H1 (cell line): ENCODE results near the gene QRICH2. TPM values are rescaled to one million over a fixed set of nuclear protein-coding genes. Genes with fewer than 3 reads are reported as not detected.

ENCODE experiments used
- CTCF ChIA-PET: fragments of 300-600 bp; sonication (Branson Sonifier 250); formaldehyde crosslinking; loops from one replicate; lab custom pipeline; 2021; ENCODE audit not compliant: partially characterized antibody; lab: Charles Lee
- POLR2A ChIA-PET: fragments of 300-600 bp; sonication (Branson Sonifier 250); formaldehyde crosslinking; loops from one replicate; lab custom pipeline; 2021; ENCODE audit warnings: inconsistent platforms; ENCODE audit not compliant: partially characterized antibody; lab: Charles Lee
- DNase-seq, 2 experiments: peaks; one replicate each; pipeline versions ENCODE4 v3.0.0 to v3.0.0-alpha.2; 2010 to 2022; ENCODE audit warnings: low spot score in 2 of 2, low read depth in 1 of 2, mixed read lengths in 1 of 2
- FAIRE-seq: peaks from 2 replicates; lab custom pipeline; 2011; peaks lifted over from hg19 to GRCh38; lab: Jason Lieb, UNC
- H2AFZ ChIP-seq: 2 replicates; pipeline ENCODE4 v1.8.1; 2012; ENCODE audit warnings: low read length, inconsistent platforms
- H2AK5ac ChIP-seq: 2 replicates; pipeline ENCODE4 v1.6.1; 2013; ENCODE audit warnings: low read depth, low read length
- H2BK120ac ChIP-seq: replicated peaks from 2 replicates; pipeline ENCODE3; 2013; ENCODE audit warnings: low read depth, low read length, inconsistent platforms
- H2BK12ac ChIP-seq: 2 replicates; pipeline ENCODE4 v1.6.1; 2013; ENCODE audit warnings: low read depth, low read length
- H2BK15ac ChIP-seq: 2 replicates; pipeline ENCODE4 v1.6.1; 2013; ENCODE audit warnings: low read length
- H2BK20ac ChIP-seq: 2 replicates; pipeline ENCODE4 v1.6.1; 2013; ENCODE audit warnings: low read length
- H2BK5ac ChIP-seq: 2 replicates; pipeline ENCODE4 v1.6.1; 2013; ENCODE audit warnings: low read depth, low read length
- H3K14ac ChIP-seq: 2 replicates; pipeline ENCODE4 v1.6.1; 2013; ENCODE audit warnings: inconsistent platforms; ENCODE audit not compliant: insufficient read length
- H3K18ac ChIP-seq: 2 replicates; pipeline ENCODE4 v1.6.1; 2013; ENCODE audit warnings: low read length; ENCODE audit errors: extremely low read depth
- H3K23ac ChIP-seq: 2 replicates; pipeline ENCODE4 v1.6.1; 2013; ENCODE audit warnings: inconsistent platforms; ENCODE audit not compliant: insufficient read length
- H3K23me2 ChIP-seq: 2 replicates; pipeline ENCODE4 v1.6.1; 2013; ENCODE audit warnings: low read depth, low read length
- H3K27ac ChIP-seq: 2 replicates; pipeline ENCODE4 v1.6.1; 2011; ENCODE audit warnings: low read depth, low read length, inconsistent platforms
- H3K27me3 ChIP-seq, 4 experiments: replicated peaks in 1 of 4; 1 replicate in 1 of 4; 2 replicates in 3 of 4; pipeline versions ENCODE4 v1.6.1 to v1.8.1; 2011 to 2013; ENCODE audit warnings: low read length in 3 of 4, mild to moderate bottlenecking in 3 of 4, inconsistent platforms in 2 of 4, mixed read lengths in 2 of 4, moderate library complexity in 1 of 4; ENCODE audit not compliant: control insufficient read depth in 3 of 4, insufficient read depth in 3 of 4; ENCODE audit errors: extremely low read depth in 1 of 4
- H3K36me3 ChIP-seq, 4 experiments: 2 replicates each; pipeline versions ENCODE4 v1.6.1 to v1.8.1; 2011 to 2013; ENCODE audit warnings: mild to moderate bottlenecking in 4 of 4, low read length in 3 of 4, moderate library complexity in 2 of 4, control low read depth in 1 of 4, inconsistent platforms in 1 of 4; ENCODE audit not compliant: insufficient read depth in 4 of 4, control insufficient read depth in 2 of 4
- H3K4ac ChIP-seq: replicated peaks from 2 replicates; pipeline ENCODE3; 2013; ENCODE audit warnings: low read length, low read depth, mixed read lengths, inconsistent platforms; ENCODE audit not compliant: insufficient read length
- H3K4me1 ChIP-seq, 4 experiments: replicated peaks in 1 of 4; 1 replicate in 1 of 4; 2 replicates in 3 of 4; pipeline versions ENCODE4 v1.6.1 to v1.8.1; 2011 to 2013; ENCODE audit warnings: low read length in 3 of 4, inconsistent platforms in 2 of 4, mixed read lengths in 1 of 4; ENCODE audit not compliant: insufficient read depth in 4 of 4, control insufficient read depth in 3 of 4
- H3K4me2 ChIP-seq, 2 experiments: 2 replicates each; pipeline versions ENCODE4 v1.6.1 to v1.8.1; 2011 to 2013; ENCODE audit warnings: low read depth in 2 of 2, low read length in 2 of 2, control low read depth in 1 of 2, inconsistent platforms in 1 of 2, mild to moderate bottlenecking in 1 of 2; ENCODE audit not compliant: insufficient read depth in 1 of 2
- H3K4me3 ChIP-seq, 4 experiments: fragments of 200-600, 300-600 bp in 1 of 4; sonication (generic), shearing (Covaris generic), sonication (Bioruptor Twin) in 1 of 4; 2 replicates each; pipeline versions ENCODE4 v1.5.1 to v1.8.1; 2011 to 2016; ENCODE audit warnings: low read length in 4 of 4, low read depth in 3 of 4, control low read depth in 2 of 4, inconsistent platforms in 2 of 4, mild to moderate bottlenecking in 2 of 4, mixed read lengths in 1 of 4, moderate library complexity in 1 of 4; ENCODE audit not compliant: insufficient read depth in 2 of 4; ENCODE audit errors: extremely low read depth in 1 of 4
- H3K56ac ChIP-seq: replicated peaks from 2 replicates; pipeline ENCODE3; 2013; ENCODE audit warnings: low read depth, mild to moderate bottlenecking, mixed read lengths, low read length, inconsistent platforms; ENCODE audit not compliant: insufficient read length
- H3K79me1 ChIP-seq: 2 replicates; pipeline ENCODE4 v1.6.1; 2013; ENCODE audit warnings: low read depth, low read length, control low read depth
- H3K79me2 ChIP-seq, 2 experiments: 2 replicates each; pipeline versions ENCODE4 v1.6.1 to v1.8.1; 2012 to 2013; ENCODE audit warnings: low read length in 2 of 2, mild to moderate bottlenecking in 2 of 2, inconsistent platforms in 1 of 2; ENCODE audit not compliant: insufficient read depth in 2 of 2, control insufficient read depth in 1 of 2
- H3K9ac ChIP-seq, 4 experiments: replicated peaks in 1 of 4; 1 replicate in 1 of 4; 2 replicates in 3 of 4; pipeline versions ENCODE4 v1.6.1 to v1.8.1; 2011 to 2013; ENCODE audit warnings: low read depth in 3 of 4, low read length in 3 of 4, control low read depth in 2 of 4, mild to moderate bottlenecking in 2 of 4, moderate library complexity in 2 of 4, inconsistent platforms in 1 of 4; ENCODE audit errors: extremely low read depth in 1 of 4
- H3K9me3 ChIP-seq, 2 experiments: 2 replicates each; pipeline versions ENCODE4 v1.6.1 to v1.8.1; 2012 to 2013; ENCODE audit warnings: mild to moderate bottlenecking in 2 of 2, moderate library complexity in 2 of 2, control low read depth in 1 of 2, inconsistent platforms in 1 of 2, low read depth in 1 of 2, low read length in 1 of 2, mixed read lengths in 1 of 2; ENCODE audit not compliant: insufficient read depth in 2 of 2
- H4K20me1 ChIP-seq, 2 experiments: replicated peaks in 1 of 2; 2 replicates each; pipeline versions ENCODE3 to v1.8.1; 2011 to 2013; ENCODE audit warnings: inconsistent platforms in 2 of 2, low read length in 2 of 2, mild to moderate bottlenecking in 1 of 2; ENCODE audit not compliant: insufficient read depth in 2 of 2, control insufficient read depth in 1 of 2
- H4K5ac ChIP-seq: 2 replicates; pipeline ENCODE4 v1.6.1; 2013; ENCODE audit warnings: low read length, low read depth, mixed read lengths, inconsistent platforms; ENCODE audit not compliant: insufficient read length
- H4K8ac ChIP-seq: 2 replicates; pipeline ENCODE4 v1.8.0; 2013; ENCODE audit warnings: mild to moderate bottlenecking, moderate library complexity, low read length, inconsistent platforms; ENCODE audit not compliant: insufficient read depth; ENCODE audit errors: extremely low read depth
- H4K91ac ChIP-seq: replicated peaks from 2 replicates; pipeline ENCODE3; 2013; ENCODE audit warnings: low read length, mixed read lengths, inconsistent platforms; ENCODE audit not compliant: insufficient read length
- CBX8 ChIP-seq: fragments of 300-800, 300-1000 bp; sonication (generic); IDR thresholded peaks from 2 replicates; pipeline ENCODE4 v1.7.1; 2016; ENCODE audit warnings: low read depth, low read length, borderline replicate concordance
- CREB1 ChIP-seq: IDR thresholded peaks from 2 replicates; pipeline ENCODE4 v1.6.1; 2012; ENCODE audit warnings: inconsistent platforms
- E2F6 ChIP-seq: IDR thresholded peaks from 2 replicates; pipeline ENCODE4 v1.6.1; 2012; ENCODE audit warnings: inconsistent platforms
- EGR1 ChIP-seq: IDR thresholded peaks from 2 replicates; pipeline ENCODE4 v1.6.1; 2011; ENCODE audit warnings: low read depth, low read length, borderline replicate concordance
- FOSL1 ChIP-seq: IDR thresholded peaks from 2 replicates; pipeline ENCODE4 v1.6.1; 2011; ENCODE audit warnings: mild to moderate bottlenecking, low read depth, low read length, moderate library complexity; ENCODE audit not compliant: insufficient read depth
- POLR2A ChIP-seq, 2 experiments: IDR thresholded peaks; 1 replicate in 1 of 2; 2 replicates in 1 of 2; pipeline ENCODE4 v1.6.1; 2011; ENCODE audit warnings: low read depth in 2 of 2, low read length in 2 of 2, mild to moderate bottlenecking in 2 of 2; ENCODE audit errors: control extremely low read depth in 1 of 2
- RAD21 ChIP-seq, 2 experiments: IDR thresholded peaks in 1 of 2; conservative IDR thresholded peaks in 1 of 2; 2 replicates each; pipeline ENCODE4 v1.6.1; 2011; ENCODE audit warnings: low read depth in 2 of 2, low read length in 2 of 2, improper control_type of control experiment in 1 of 2, inconsistent platforms in 1 of 2, mild to moderate bottlenecking in 1 of 2, moderate library complexity in 1 of 2
- RBBP5 ChIP-seq: IDR thresholded peaks from 2 replicates; pipeline ENCODE4 v1.7.1; 2012; ENCODE audit warnings: low read depth, mild to moderate bottlenecking, inconsistent platforms, low read length, moderate library complexity, borderline replicate concordance
- RFX5 ChIP-seq: IDR thresholded peaks from 2 replicates; pipeline ENCODE4 v1.6.1; 2011; ENCODE audit warnings: low read depth, low read length, improper control_type of control experiment, borderline replicate concordance
- WGBS, 2 experiments: shearing (Covaris generic) in 1 of 2; methylation state at CpG; one replicate each; pipeline versions ENCODE4 v1.1.6 to v1.1.7; 2013 to 2015; ENCODE audit warnings: low lambda C conversion rate in 2 of 2, mixed read lengths in 2 of 2, inconsistent platforms in 1 of 2, low coverage in 1 of 2, missing lambda C conversion rate in 1 of 2; ENCODE audit not compliant: insufficient replicate concordance in 2 of 2, insufficient coverage in 1 of 2, insufficient read length in 1 of 2; ENCODE audit errors: extremely low coverage in 1 of 2, missing lambda C conversion rate in 1 of 2; 5-methylcytosine and 5-hydroxymethylcytosine counted together
- polyA plus RNA-seq, 7 experiments: library from polyadenylated mRNA; depleted of rRNA in 3 of 7; stranded (reverse) in 5 of 7; unstranded in 2 of 7; fragments of >200 nt in 5 of 7; fragments of 200-250 nt in 2 of 7; gene quantifications; 1 replicate in 5 of 7; 2 replicates in 1 of 7; 4 replicates in 1 of 7; pipeline versions ENCODE4 v1.2.1 to v1.2.3, GENCODE V29; 2011 to 2013; ENCODE audit warnings: missing spikeins in 2 of 7, mixed read lengths in 2 of 7
- total RNA-seq: library from RNA; stranded (reverse); fragmentation: NEBNext Ultra II Directional; extraction: Animal tissue kit (Norgen Biotek cat#: 25700); gene quantifications from 2 replicates; pipeline ENCODE4 v1.2.1, GENCODE V29; 2021
- TF ChIP-seq, protein P1 (sequence below): IDR thresholded peaks from 2 replicates; pipeline ENCODE4 v1.6.1; 2011; ENCODE audit warnings: low read length, improper control_type of control experiment

QRICH2 gene
- total and polyA plus RNA-seq, 2 of the 8 experiments (the other 6 are each of a cell fraction or from before 2014, with no cell fraction given): 2.8 to 3.8 TPM

DNA sequence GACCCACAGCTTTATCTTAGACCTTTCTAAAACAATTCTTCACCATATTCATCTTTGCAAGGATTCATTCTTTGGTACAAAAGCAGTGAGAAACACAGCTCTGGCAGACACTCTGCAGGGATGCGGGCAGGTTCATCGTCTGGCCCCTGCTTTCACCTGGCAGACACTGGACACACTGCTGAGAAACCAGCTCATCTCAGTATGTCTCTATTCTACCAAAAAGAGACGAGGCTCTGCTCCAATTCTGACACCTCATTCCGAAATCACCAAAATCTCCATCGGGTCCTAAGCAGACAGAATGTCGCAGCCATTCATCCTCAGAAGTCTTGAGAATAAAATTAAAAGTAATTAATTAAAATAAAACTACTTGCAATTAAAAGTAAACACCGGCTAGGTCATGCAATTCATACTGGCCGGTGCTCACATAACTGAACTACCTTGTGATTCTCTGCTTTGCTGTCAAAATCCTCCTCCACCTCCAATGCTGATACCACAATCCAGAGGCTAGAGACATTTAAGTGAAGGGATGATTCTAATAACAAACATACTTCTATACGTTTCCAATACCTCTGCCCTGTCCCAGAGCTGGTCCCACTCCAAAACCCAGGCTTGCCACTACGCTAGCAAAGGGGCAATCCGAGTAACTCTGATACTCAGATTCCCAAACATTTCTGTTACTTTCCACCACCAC lies 69.1 kb downstream of the QRICH2 start:
- H3K9ac ChIP-seq: no peak overlapping the region
- 85% methylated on average over 11 of the region's 11 CpGs; no CpG with 5 or more reads in 1 of the 2 experiments for WGBS, 2 experiments
- no peaks in the 10 kb centered on the region for H3K79me1 ChIP-seq
- TF ChIP-seq CBX8 (no peak), POLR2A (IDR thresholded peaks at IDR 0.05; ENCODE audit: control extremely low read depth in 1 of 2, low read depth in 2 of 2, low read length in 2 of 2) (no peak), EGR1 (no peak), RAD21 (IDR thresholded peaks at IDR 0.05 in 1 of 2, conservative IDR thresholded peaks at IDR 0.05 in 1 of 2; ENCODE audit: low read depth in 2 of 2, low read length in 2 of 2) (no peak), RBBP5 (no peak), E2F6 (no peak), RFX5 (no peak), CREB1 (no peak), FOSL1 (no peak)
- TF ChIP-seq, protein P1, sequence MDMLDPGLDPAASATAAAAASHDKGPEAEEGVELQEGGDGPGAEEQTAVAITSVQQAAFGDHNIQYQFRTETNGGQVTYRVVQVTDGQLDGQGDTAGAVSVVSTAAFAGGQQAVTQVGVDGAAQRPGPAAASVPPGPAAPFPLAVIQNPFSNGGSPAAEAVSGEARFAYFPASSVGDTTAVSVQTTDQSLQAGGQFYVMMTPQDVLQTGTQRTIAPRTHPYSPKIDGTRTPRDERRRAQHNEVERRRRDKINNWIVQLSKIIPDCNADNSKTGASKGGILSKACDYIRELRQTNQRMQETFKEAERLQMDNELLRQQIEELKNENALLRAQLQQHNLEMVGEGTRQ: no peak

More for the DNA sequence above, 69.1 kb downstream of the QRICH2 start:
- no peaks in the 10 kb centered on the region for H3K9me3 ChIP-seq
- POLR2A ChIA-PET: interaction anchor here (1.1 kb wide), 1 partner anchor 42 kb away, joined by 3 read pairs; no protein-coding TSS in a partner anchor
- peak overlapping the region; percentile 68 to 83 for H3K4me2 ChIP-seq
- no peak overlapping the region for H3K27ac ChIP-seq
- H2BK120ac ChIP-seq: no peak overlapping the region
- peaks cover 11% of the 10 kb centered on the region for H3K23me2 ChIP-seq
- H3K23ac ChIP-seq: no peak overlapping the region
- no peak for FAIRE-seq
- peaks cover 0 to 6% (median 4%) of the 10 kb centered on the region in 4 experiments; a peak in 5 of 7 replicates for H3K4me1 ChIP-seq
- no peaks in the 10 kb centered on the region for H4K20me1 ChIP-seq
- H3K4ac ChIP-seq: no peak overlapping the region
- H2BK15ac ChIP-seq: no peak overlapping the region
- DNase-seq: no peak
- no peaks in the 10 kb centered on the region for H3K36me3 ChIP-seq
- no peak overlapping the region for H3K18ac ChIP-seq
- no peak overlapping the region for H4K5ac ChIP-seq
- H3K56ac ChIP-seq: no peak overlapping the region
- H4K91ac ChIP-seq: no peak overlapping the region
- no peak overlapping the region for H3K14ac ChIP-seq
- H3K79me2 ChIP-seq: 0 out of 4 replicates have a peak, but pooled peaks cover 0 to 2% of the 10 kb centered on the region in 2 experiments
- CTCF ChIA-PET: interaction anchor here (0.9 to 2.4 kb wide), 8 partner anchors 11 to 118 kb away, joined by 3 to 19 read pairs (median 3); no protein-coding TSS in a partner anchor
- no peak overlapping the region for H2AFZ ChIP-seq
- peaks cover 5 to 42% (median 31%) of the 10 kb centered on the region in 4 experiments for H3K27me3 ChIP-seq
- no peak overlapping the region for H2BK12ac ChIP-seq
- no peak overlapping the region for H2BK5ac ChIP-seq
- H2AK5ac ChIP-seq: no peak overlapping the region
- peak overlapping the region in 1 of 4 experiments; percentile 69; a peak in 3 of 8 replicates for H3K4me3 ChIP-seq
- H4K8ac ChIP-seq: no peak overlapping the region
- H2BK20ac ChIP-seq: no peak overlapping the region
